DND-41 (cell line): ENCODE measurements around the gene TMEM163.

Experiments used
- EZH2 ChIP-seq: IDR thresholded peaks from 3 replicates; pipeline ENCODE4 v1.6.1; 2012; ENCODE audit warnings: borderline replicate concordance, low read depth, mild to moderate bottlenecking, moderate library complexity, low read length, inconsistent platforms; ENCODE audit not compliant: severe bottlenecking
- TF ChIP-seq, protein P1 (sequence below): IDR thresholded peaks from 2 replicates; pipeline ENCODE4 v1.5.1; 2012; ENCODE audit warnings: borderline replicate concordance, low read length, moderate library complexity, mild to moderate bottlenecking; ENCODE audit not compliant: poor library complexity, severe bottlenecking; ENCODE audit errors: extremely low read depth

- TF ChIP-seq, protein P1, sequence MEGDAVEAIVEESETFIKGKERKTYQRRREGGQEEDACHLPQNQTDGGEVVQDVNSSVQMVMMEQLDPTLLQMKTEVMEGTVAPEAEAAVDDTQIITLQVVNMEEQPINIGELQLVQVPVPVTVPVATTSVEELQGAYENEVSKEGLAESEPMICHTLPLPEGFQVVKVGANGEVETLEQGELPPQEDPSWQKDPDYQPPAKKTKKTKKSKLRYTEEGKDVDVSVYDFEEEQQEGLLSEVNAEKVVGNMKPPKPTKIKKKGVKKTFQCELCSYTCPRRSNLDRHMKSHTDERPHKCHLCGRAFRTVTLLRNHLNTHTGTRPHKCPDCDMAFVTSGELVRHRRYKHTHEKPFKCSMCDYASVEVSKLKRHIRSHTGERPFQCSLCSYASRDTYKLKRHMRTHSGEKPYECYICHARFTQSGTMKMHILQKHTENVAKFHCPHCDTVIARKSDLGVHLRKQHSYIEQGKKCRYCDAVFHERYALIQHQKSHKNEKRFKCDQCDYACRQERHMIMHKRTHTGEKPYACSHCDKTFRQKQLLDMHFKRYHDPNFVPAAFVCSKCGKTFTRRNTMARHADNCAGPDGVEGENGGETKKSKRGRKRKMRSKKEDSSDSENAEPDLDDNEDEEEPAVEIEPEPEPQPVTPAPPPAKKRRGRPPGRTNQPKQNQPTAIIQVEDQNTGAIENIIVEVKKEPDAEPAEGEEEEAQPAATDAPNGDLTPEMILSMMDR = no peak
- no peak for TF ChIP-seq EZH2
Measured at GRCh38 chr2:134479696-134480330, 239.0 kb downstream of the TMEM163 start.
